Measurements from ENCODE around the gene TMEM207. TPM values are rescaled to one million over a fixed set of nuclear protein-coding genes. Genes with fewer than 3 reads are reported as not detected.

The TMEM207 gene
- total RNA-seq, 1 donor from 2014 or later: not detected

- no peak for TF ChIP-seq CTCF (IDR thresholded peaks at IDR 0.05; ENCODE audit: insufficient read depth, low read length, poor library complexity, severe bottlenecking)
- H3K4me3 ChIP-seq (ENCODE audit: low read depth, low read length): no peak overlapping the region
- no peaks in the 10 kb centered on the region for H3K36me3 ChIP-seq (ENCODE audit: control insufficient read depth, insufficient read depth, low read length)
- H3K27me3 ChIP-seq (ENCODE audit: control insufficient read depth, insufficient read depth, low read length): no peaks in the 10 kb centered on the region
- DNase-seq (ENCODE audit: low read depth): no peak
Measured at GRCh38 chr3:190399677-190400076, 50.0 kb downstream of the TMEM207 start.

GRCh38 chr3:190397889-190398288, 51.8 kb downstream of the TMEM207 start:
- Histone ChIP-seq H3K27me3 (ENCODE audit: control insufficient read depth, insufficient read depth, low read length) (no peaks in the 10 kb centered on the region), H3K36me3 (ENCODE audit: control insufficient read depth, insufficient read depth, low read length) (no peaks in the 10 kb centered on the region), H3K4me3 (ENCODE audit: low read depth, low read length) (no peak overlapping the region)
- no peak for TF ChIP-seq CTCF (IDR thresholded peaks at IDR 0.05; ENCODE audit: insufficient read depth, low read length, poor library complexity, severe bottlenecking)
- DNase-seq (ENCODE audit: low read depth): no peak

GRCh38 chr3:190396001-190396400, 53.7 kb downstream of the TMEM207 start:
- no peak for DNase-seq (ENCODE audit: low read depth)
- no peaks in the 10 kb centered on the region for H3K27me3 ChIP-seq (ENCODE audit: control insufficient read depth, insufficient read depth, low read length)
- no peak overlapping the region for H3K4me3 ChIP-seq (ENCODE audit: low read depth, low read length)
- TF ChIP-seq CTCF (IDR thresholded peaks at IDR 0.05; ENCODE audit: insufficient read depth, low read length, poor library complexity, severe bottlenecking): no peak
- H3K36me3 ChIP-seq (ENCODE audit: control insufficient read depth, insufficient read depth, low read length): no peaks in the 10 kb centered on the region

- H3K27me3 ChIP-seq (ENCODE audit: control insufficient read depth, insufficient read depth, low read length): no peaks in the 10 kb centered on the region
- H3K4me3 ChIP-seq (ENCODE audit: low read depth, low read length): no peak overlapping the region
- no peak for TF ChIP-seq CTCF (IDR thresholded peaks at IDR 0.05; ENCODE audit: insufficient read depth, low read length, poor library complexity, severe bottlenecking)
- H3K36me3 ChIP-seq (ENCODE audit: control insufficient read depth, insufficient read depth, low read length): no peaks in the 10 kb centered on the region
- DNase-seq (ENCODE audit: low read depth): no peak
Measured at GRCh38 chr3:190388703-190389102, 61.0 kb downstream of the TMEM207 start.

GRCh38 chr3:190387578-190388213, 62.0 kb downstream of the TMEM207 start, which contains the start of gene CLDN16:
Gene CLDN16 (plus strand): TSS chr3:190388163. CDS start chr3:190388330, 167 bp downstream.
- DNase-seq (ENCODE audit: low read depth): peak; percentile 79

More at GRCh38 chr3:190387578-190388213, 62.0 kb downstream of the TMEM207 start, which contains the start of gene CLDN16:
- Histone ChIP-seq H3K27me3 (ENCODE audit: control insufficient read depth, insufficient read depth, low read length) (no peaks in the 10 kb centered on the region), H3K4me3 (ENCODE audit: low read depth, low read length) (no peak within 1 kb of the TSS), H3K36me3 (ENCODE audit: control insufficient read depth, insufficient read depth, low read length) (no peaks in the 10 kb centered on the region)
- no peak for TF ChIP-seq CTCF (IDR thresholded peaks at IDR 0.05; ENCODE audit: insufficient read depth, low read length, poor library complexity, severe bottlenecking)
